GM13977 (cell line): ENCODE measurements around the gene SEMA4A.
A peak's percentile ranks its signal among the peaks of the same experiment; 100 is the strongest.
"Not testable (repeated sequence)": the region's sequence is repeated elsewhere in the genome, so short reads cannot be mapped to it uniquely, and the experiment has no call there.

Experiments
- DNase-seq: peaks from one replicate; pipeline ENCODE4 v3.0.0; 2012; ENCODE audit warnings: low spot score
- in situ Hi-C: fragments of 300-500 bp; cut with MboI; formaldehyde crosslinking; loops from one replicate; pipeline ENCODE4 v1.12.0; 2022; ENCODE audit warnings: low sequenced_read_pairs, low pct_unique_long_range_greater_than_20kb, mixed read lengths, inconsistent platforms; ENCODE audit not compliant: unreplicated experiment
- TF ChIP-seq, protein P1 (sequence below): IDR thresholded peaks from 2 replicates; pipeline ENCODE4 v1.5.1; 2012; ENCODE audit warnings: mild to moderate bottlenecking, control low read depth; ENCODE audit not compliant: insufficient read depth; ENCODE audit errors: extremely low read depth, missing control alignments

The SEMA4A gene

DNA sequence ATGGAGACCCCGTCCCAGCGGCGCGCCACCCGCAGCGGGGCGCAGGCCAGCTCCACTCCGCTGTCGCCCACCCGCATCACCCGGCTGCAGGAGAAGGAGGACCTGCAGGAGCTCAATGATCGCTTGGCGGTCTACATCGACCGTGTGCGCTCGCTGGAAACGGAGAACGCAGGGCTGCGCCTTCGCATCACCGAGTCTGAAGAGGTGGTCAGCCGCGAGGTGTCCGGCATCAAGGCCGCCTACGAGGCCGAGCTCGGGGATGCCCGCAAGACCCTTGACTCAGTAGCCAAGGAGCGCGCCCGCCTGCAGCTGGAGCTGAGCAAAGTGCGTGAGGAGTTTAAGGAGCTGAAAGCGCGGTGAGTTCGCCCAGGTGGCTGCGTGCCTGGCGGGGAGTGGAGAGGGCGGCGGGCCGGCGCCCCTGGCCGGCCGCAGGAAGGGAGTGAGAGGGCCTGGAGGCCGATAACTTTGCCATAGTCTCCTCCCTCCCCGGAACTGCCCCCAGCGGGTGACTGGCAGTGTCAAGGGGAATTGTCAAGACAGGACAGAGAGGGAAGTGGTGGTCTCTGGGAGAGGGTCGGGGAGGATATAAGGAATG lies 38.4 kb upstream of the SEMA4A start:
- peak; percentile 55 for DNase-seq
- in situ Hi-C loops, result no loop called here
- TF ChIP-seq, protein P1, sequence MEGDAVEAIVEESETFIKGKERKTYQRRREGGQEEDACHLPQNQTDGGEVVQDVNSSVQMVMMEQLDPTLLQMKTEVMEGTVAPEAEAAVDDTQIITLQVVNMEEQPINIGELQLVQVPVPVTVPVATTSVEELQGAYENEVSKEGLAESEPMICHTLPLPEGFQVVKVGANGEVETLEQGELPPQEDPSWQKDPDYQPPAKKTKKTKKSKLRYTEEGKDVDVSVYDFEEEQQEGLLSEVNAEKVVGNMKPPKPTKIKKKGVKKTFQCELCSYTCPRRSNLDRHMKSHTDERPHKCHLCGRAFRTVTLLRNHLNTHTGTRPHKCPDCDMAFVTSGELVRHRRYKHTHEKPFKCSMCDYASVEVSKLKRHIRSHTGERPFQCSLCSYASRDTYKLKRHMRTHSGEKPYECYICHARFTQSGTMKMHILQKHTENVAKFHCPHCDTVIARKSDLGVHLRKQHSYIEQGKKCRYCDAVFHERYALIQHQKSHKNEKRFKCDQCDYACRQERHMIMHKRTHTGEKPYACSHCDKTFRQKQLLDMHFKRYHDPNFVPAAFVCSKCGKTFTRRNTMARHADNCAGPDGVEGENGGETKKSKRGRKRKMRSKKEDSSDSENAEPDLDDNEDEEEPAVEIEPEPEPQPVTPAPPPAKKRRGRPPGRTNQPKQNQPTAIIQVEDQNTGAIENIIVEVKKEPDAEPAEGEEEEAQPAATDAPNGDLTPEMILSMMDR, result no peak

DNA sequence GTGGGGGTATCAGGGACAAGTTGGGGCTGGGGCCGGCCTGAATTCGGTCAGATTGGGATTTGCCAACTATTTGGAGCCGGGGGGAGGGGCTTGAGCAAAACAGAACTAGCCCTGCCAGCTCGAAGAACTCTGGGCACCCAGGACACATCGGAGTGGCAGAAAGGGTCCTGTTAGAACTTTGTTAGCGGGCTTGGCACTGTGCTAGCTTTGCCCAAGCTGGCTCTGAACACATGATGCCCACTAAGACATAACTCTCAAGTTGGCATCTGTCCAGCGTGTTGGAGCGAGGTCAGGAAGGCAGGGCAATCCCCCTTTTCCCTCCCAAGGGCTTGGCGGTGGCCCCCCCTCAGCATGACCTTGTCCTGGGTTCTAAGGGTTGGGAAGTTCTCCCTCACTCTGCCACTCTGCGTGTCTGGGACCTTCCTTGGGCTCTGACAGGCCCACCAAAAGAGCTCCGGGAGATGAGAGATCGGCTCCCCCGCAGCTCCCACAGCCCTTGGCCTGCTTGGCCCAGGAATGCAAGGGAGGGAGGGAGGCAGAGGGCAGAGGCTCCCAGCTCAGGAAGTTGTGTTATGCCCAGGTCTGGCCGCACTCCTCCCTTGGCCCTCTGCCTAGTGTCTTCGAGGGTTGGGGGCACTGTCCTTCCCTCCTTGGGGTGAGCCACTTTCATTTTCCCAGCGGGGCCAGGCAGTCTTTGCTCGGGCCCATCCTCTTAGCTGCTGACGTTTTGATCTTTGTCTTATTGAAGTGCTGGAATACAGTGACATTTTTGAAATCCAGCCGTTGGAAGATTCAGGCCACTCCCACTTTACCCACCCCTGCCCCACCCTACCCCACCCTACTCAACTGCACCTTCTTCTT lies 37.6 kb upstream of the SEMA4A start:
- TF ChIP-seq, protein P1, result no peak
- in situ Hi-C loops, result no loop called here
- DNase-seq, result no peak

DNA sequence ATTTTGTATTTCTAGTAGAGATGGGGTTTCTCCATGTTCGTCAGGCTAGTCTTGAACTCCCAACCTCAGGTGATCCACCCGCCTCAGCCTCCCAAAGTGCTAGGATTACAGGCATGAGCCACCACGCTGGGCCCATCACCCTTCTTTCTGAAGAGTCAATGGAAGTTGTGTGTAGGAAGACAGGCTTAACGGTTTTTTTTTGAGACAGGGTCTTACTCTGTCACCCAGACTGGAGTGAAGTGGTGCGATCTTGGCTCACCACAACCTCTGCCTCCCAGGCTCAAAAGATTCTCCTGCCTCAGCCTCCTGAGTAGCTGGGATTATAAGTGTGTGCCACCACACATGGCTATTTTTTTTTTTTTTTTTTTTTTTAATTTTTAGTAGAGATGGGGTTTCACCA lies 36.7 kb upstream of the SEMA4A start:
- in situ Hi-C loops, DNase-seq: not testable (repeated sequence)

DNA sequence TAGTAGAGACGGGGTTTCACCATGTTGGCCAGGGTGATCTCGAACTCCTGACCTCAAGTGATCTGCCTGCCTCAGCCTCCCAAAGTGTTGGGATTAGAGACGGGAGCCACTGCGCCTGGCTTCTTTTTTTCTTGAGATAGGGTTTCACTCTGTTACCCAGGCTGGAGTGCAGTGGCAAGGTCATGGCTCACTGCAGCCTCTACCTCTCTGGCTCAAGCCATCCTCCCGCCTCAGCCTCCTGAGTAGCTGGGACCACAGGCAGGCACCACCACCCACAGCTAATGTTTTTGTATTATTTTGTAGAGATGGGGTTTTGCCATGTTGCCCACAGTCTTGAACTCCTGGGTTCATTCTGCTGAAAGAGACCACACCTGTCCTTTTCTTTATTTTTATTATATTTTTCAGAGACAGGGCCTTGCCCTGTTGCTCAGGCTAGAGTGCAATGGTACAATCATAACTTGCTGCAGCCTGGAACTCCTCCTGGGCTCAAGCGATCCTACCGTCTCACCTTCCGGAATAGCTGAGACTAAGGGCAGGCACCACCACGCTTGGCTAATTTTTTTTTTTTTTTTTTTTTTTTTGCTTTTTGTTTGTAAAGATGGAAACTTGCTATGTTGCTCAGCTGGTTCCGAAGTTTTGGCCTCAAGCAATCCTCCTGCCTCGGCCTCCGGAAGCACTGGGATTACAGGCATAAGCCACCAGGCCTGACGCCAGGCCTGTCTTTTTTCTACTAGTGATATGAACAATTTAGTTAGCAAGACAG lies 35.8 kb upstream of the SEMA4A start:
- TF ChIP-seq, protein P1, result no peak
- DNase-seq, result no peak
- in situ Hi-C loops, result no loop called here

DNA sequence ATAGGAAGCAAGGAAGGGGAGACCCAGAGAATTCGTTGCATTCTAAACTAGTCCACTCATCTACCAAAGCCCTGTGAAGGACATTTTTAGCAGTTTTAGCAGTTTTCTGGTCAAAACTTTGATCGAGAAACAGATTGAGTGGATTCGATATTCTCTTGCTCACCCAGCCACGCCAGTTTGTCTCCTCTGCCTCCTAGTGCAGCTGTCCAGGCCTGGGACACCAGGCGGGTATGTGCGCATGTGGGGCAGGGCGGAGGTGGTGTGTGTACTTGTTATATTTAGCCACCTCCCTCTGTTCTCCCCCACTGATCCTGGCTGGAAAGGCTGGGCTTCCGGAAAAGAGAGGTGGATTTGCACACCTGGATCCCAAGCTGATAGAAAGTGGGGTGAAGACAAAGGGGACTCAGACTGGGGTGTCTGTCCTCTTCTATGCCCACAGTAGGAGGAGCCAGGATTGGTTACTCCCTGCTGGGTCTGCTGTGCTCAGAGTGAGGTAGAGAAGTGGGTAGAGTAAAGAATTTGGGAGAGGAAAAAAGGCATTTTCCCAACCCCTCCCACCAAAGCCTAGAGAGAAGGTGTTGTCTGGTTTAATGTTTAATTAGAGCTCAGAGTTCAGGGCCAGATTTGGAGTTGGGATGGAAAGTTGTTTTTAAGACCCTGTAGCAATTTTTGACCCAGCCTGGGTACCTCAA lies 35.1 kb upstream of the SEMA4A start:
- DNase-seq, result no peak
- in situ Hi-C loops, result no loop called here
- TF ChIP-seq, protein P1, result no peak

DNA sequence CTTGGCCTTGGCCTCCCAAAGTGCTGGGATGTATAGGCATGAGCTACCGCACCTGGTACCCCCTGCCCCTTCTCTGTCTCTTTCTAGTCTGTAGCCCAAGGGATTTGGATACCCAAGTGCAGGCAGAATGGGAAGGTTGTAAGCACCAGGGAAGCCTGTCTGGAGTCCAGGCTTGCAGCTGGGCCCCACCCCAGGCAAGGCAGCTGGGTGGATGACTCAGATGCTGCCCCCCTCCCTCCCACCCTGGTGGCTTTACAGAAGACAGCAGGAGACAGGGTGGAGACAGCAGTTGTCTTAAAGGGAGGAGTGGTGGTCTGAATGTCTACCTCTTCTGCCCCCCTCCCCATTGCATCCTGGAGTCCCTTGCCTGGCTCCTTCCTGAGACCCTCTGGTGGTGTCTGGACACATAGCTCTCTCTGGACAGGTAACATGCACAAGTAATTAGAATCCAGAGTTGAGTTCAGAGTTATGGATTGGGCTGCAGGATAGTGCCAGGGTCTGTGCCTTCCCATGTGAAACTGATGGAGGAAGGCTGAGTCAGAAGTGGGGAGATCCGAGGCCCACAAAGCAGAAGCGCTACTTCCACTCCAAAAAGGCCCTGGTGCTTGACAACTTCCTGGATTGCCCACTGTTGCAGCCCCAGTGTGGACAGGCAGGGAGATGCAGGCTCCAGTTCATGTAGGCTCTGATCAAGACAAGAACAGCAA lies 33.7 kb upstream of the SEMA4A start:
- no peak for DNase-seq
- TF ChIP-seq, protein P1, result no peak
- in situ Hi-C loops, result no loop called here
